WTC11 (cell line): ENCODE data around the gene ZMIZ1. TPM values are rescaled to one million over a fixed set of nuclear protein-coding genes. Genes with fewer than 3 reads are reported as not detected.

ENCODE experiments used
- ATAC-seq: fragments of 200-7000 bp; cut with Tn5 transposase; 2 replicates; pipeline ENCODE4 v1.10.0; 2021; ENCODE audit warnings: mild to moderate bottlenecking, moderate library complexity
- CTCF ChIA-PET: fragments of 300-600 bp; sonication (Branson Sonifier 250); formaldehyde crosslinking; loops from one replicate; lab custom pipeline; 2021; ENCODE audit warnings: antibody characterized with exemption; lab: Charles Lee
- POLR2A ChIA-PET: fragments of 350-600 bp; sonication (Branson Sonifier 250); formaldehyde crosslinking; loops from one replicate; lab custom pipeline; 2021; ENCODE audit warnings: antibody characterized with exemption; lab: Charles Lee
- DNase-seq: peaks from one replicate; pipeline ENCODE4 v3.0.0; 2021; ENCODE audit warnings: low spot score
- H3K27ac Mint-ChIP-seq: 2 replicates; pipeline ENCODE4 v1.8.0; 2021; ENCODE audit warnings: mixed read lengths
- H3K27me3 Mint-ChIP-seq: 2 replicates; pipeline ENCODE4 v1.8.0; 2021; ENCODE audit warnings: low read depth, mild to moderate bottlenecking, moderate library complexity, mixed read lengths
- H3K36me3 Mint-ChIP-seq: 2 replicates; pipeline ENCODE4 v1.8.0; 2021; ENCODE audit warnings: mixed read lengths
- H3K4me1 Mint-ChIP-seq: 2 replicates; pipeline ENCODE4 v1.8.0; 2022; ENCODE audit warnings: mixed read lengths
- H3K4me3 Mint-ChIP-seq: 2 replicates; pipeline ENCODE4 v1.8.0; 2021; ENCODE audit warnings: mild to moderate bottlenecking, moderate library complexity, mixed read lengths
- H3K9me3 Mint-ChIP-seq: 2 replicates; pipeline ENCODE4 v1.8.0; 2021; ENCODE audit warnings: mixed read lengths
- ATF1 ChIP-seq: sonication (generic); formaldehyde crosslinking; IDR thresholded peaks from 2 replicates; pipeline ENCODE4 v1.8.1; 2023; ENCODE audit warnings: mild to moderate bottlenecking, moderate library complexity, missing genetic modification reagents
- CREM ChIP-seq: sonication (generic); formaldehyde crosslinking; IDR thresholded peaks from 2 replicates; pipeline ENCODE4 v1.8.1; 2022; ENCODE audit warnings: mild to moderate bottlenecking, missing genetic modification reagents, moderate library complexity
- FOXJ3 ChIP-seq: sonication (generic); formaldehyde crosslinking; IDR thresholded peaks from 2 replicates; pipeline ENCODE4 v1.9.0; 2021; ENCODE audit warnings: missing genetic modification reagents, mild to moderate bottlenecking, borderline replicate concordance
- FOXK1 ChIP-seq: sonication (generic); formaldehyde crosslinking; IDR thresholded peaks from 2 replicates; pipeline ENCODE4 v1.8.0; 2022; ENCODE audit warnings: mild to moderate bottlenecking, moderate library complexity, missing genetic modification reagents
- NFYB ChIP-seq: sonication (generic); formaldehyde crosslinking; conservative IDR thresholded peaks from 2 replicates; pipeline ENCODE4 v1.8.0; 2022; ENCODE audit warnings: low read depth, missing genetic modification reagents
- PRRX2 ChIP-seq: fragments of 250-450 bp; sonication (Bioruptor Pico); IDR thresholded peaks from 2 replicates; pipeline ENCODE4 v1.8.0; 2021; ENCODE audit warnings: mild to moderate bottlenecking
- TCF7 ChIP-seq: sonication (generic); formaldehyde crosslinking; IDR thresholded peaks from 2 replicates; pipeline ENCODE4 v1.8.0; 2022; ENCODE audit warnings: mild to moderate bottlenecking, low read depth, missing genetic modification reagents, moderate library complexity
- ZNF263 ChIP-seq: sonication (generic); formaldehyde crosslinking; IDR thresholded peaks from 2 replicates; pipeline ENCODE4 v1.8.1; 2022; ENCODE audit warnings: low read depth, mild to moderate bottlenecking, moderate library complexity, missing genetic modification reagents
- ZNF396 ChIP-seq: fragments of 250-450 bp; sonication (Bioruptor Pico); IDR thresholded peaks from 2 replicates; pipeline ENCODE4 v1.8.0; 2021; ENCODE audit warnings: mild to moderate bottlenecking, moderate library complexity, borderline replicate concordance
- ZNF423 ChIP-seq: fragments of 250-450 bp; sonication (Bioruptor Pico); IDR thresholded peaks from 2 replicates; pipeline ENCODE4 v2.1.2; 2022; ENCODE audit warnings: mild to moderate bottlenecking, moderate library complexity
- total RNA-seq: library from RNA; stranded (reverse); gene quantifications from 3 replicates; pipeline ENCODE4 v1.2.3, GENCODE V29; 2021
- TF ChIP-seq, protein P1 (sequence below): sonication (generic); formaldehyde crosslinking; IDR thresholded peaks from 2 replicates; pipeline ENCODE4 v1.8.0; 2023; ENCODE audit warnings: missing genetic modification reagents, mild to moderate bottlenecking, borderline replicate concordance
- TF ChIP-seq, protein P2 (sequence below): sonication (generic); formaldehyde crosslinking; conservative IDR thresholded peaks from 2 replicates; pipeline ENCODE4 v1.8.1; 2022; ENCODE audit warnings: mild to moderate bottlenecking, missing genetic modification reagents
- TF ChIP-seq, protein P3 (sequence below): sonication (generic); formaldehyde crosslinking; IDR thresholded peaks from 2 replicates; pipeline ENCODE4 v1.8.0; 2022; ENCODE audit warnings: mild to moderate bottlenecking, missing genetic modification reagents
- TF ChIP-seq, protein P4 (sequence below): fragments of 250-450 bp; sonication (Bioruptor Pico); conservative IDR thresholded peaks from 2 replicates; pipeline ENCODE4 v1.9.0; 2021; ENCODE audit warnings: mild to moderate bottlenecking
- TF ChIP-seq, protein P5 (sequence below): sonication (generic); formaldehyde crosslinking; IDR thresholded peaks from 2 replicates; pipeline ENCODE4 v1.8.1; 2022; ENCODE audit warnings: mild to moderate bottlenecking, moderate library complexity, missing genetic modification reagents
- TF ChIP-seq, protein P6 (sequence below): fragments of 250-450 bp; sonication (Bioruptor Pico); IDR thresholded peaks from 2 replicates; pipeline ENCODE4 v1.9.0; 2021; ENCODE audit warnings: mild to moderate bottlenecking, borderline replicate concordance

Gene ZMIZ1
- total RNA-seq, 1 experiment from 2014 or later, result 44.4 TPM

DNA sequence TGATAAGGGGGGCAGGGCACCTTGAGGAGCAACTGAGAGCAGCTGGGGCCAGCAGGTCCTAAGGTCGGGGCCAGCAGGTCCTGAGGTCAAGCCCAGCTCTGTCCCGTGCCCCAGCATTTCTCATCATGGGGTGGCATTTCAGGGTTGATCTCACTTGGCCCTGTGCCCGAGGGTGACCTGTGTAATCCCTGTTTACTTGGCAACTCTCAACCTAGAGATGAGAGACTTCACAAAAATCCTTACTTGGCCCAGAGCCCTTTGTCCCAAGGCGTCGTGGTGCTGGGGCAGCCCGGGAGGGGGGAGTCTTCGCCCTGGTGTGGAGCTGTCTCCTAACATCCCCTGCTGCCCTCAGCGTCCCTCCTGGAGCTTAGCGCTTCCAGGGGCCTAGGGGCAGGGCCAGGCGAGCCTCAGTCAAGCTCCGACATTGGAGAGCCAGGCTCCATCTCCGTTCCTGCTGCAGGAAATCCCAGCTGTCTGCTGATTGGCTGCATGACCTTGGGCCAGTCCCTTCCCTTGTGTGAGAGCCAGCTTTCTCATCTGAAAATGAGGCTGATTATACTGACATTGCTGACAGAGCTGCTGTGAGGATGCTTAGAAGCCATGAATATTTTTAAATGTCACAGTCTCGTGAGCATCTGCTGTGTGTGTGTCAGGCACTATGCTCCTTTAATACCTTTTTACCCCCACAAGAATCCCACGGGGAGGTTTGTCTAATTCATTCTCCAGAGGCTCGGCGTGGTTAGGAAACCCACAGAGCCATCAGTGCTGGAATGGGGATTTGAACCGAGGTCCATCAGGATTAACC lies 94.3 kb downstream of the ZMIZ1 start (continued):
- TF ChIP-seq, protein P1, sequence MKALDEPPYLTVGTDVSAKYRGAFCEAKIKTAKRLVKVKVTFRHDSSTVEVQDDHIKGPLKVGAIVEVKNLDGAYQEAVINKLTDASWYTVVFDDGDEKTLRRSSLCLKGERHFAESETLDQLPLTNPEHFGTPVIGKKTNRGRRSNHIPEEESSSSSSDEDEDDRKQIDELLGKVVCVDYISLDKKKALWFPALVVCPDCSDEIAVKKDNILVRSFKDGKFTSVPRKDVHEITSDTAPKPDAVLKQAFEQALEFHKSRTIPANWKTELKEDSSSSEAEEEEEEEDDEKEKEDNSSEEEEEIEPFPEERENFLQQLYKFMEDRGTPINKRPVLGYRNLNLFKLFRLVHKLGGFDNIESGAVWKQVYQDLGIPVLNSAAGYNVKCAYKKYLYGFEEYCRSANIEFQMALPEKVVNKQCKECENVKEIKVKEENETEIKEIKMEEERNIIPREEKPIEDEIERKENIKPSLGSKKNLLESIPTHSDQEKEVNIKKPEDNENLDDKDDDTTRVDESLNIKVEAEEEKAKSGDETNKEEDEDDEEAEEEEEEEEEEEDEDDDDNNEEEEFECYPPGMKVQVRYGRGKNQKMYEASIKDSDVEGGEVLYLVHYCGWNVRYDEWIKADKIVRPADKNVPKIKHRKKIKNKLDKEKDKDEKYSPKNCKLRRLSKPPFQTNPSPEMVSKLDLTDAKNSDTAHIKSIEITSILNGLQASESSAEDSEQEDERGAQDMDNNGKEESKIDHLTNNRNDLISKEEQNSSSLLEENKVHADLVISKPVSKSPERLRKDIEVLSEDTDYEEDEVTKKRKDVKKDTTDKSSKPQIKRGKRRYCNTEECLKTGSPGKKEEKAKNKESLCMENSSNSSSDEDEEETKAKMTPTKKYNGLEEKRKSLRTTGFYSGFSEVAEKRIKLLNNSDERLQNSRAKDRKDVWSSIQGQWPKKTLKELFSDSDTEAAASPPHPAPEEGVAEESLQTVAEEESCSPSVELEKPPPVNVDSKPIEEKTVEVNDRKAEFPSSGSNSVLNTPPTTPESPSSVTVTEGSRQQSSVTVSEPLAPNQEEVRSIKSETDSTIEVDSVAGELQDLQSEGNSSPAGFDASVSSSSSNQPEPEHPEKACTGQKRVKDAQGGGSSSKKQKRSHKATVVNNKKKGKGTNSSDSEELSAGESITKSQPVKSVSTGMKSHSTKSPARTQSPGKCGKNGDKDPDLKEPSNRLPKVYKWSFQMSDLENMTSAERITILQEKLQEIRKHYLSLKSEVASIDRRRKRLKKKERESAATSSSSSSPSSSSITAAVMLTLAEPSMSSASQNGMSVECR (CRISPR knock-in tag), result no peak
- TF ChIP-seq, protein P2, sequence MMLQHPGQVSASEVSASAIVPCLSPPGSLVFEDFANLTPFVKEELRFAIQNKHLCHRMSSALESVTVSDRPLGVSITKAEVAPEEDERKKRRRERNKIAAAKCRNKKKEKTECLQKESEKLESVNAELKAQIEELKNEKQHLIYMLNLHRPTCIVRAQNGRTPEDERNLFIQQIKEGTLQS (CRISPR knock-in tag), result no peak
- no peak for TF ChIP-seq PRRX2 (CRISPR knock-in tag)
- TF ChIP-seq, protein P3, sequence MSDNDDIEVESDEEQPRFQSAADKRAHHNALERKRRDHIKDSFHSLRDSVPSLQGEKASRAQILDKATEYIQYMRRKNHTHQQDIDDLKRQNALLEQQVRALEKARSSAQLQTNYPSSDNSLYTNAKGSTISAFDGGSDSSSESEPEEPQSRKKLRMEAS (CRISPR knock-in tag), result no peak
- TF ChIP-seq, protein P4, sequence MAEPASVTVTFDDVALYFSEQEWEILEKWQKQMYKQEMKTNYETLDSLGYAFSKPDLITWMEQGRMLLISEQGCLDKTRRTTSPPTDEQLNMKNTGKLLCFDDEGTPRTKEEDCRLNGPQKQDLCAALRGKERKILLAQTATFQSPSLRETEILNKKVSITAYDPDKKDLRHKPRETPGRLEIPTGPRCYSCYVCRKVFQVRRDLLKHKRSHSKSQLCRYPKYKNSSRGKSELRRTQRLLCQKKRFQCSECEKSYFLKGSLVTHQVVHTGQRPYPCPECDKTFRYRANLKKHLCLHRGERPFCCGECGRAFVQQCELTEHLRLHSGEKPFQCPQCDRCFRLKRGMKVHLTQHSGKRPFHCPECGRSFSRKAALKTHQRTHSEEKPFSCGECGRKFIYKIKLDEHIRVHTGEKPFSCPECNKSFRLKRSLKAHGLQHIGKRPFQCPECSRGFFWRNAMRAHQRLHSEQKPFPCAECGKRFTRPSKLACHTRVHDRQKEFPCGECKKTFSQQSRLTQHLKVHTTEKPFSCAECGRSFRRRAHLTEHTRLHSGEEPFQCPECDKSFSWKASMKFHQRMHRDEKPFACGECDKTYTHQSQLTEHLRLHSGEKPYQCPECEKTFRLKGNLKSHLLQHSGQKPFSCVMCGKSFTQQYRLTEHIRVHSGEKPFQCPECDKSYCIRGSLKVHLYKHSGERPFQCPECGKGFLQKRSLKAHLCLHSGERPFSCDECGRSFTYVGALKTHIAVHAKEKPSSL (CRISPR knock-in tag), result no peak
- no peak for TF ChIP-seq CREM (CRISPR knock-in tag)
- TF ChIP-seq ZNF396 (CRISPR knock-in tag), result no peak
- no peak for TF ChIP-seq NFYB (CRISPR knock-in tag)

DNA sequence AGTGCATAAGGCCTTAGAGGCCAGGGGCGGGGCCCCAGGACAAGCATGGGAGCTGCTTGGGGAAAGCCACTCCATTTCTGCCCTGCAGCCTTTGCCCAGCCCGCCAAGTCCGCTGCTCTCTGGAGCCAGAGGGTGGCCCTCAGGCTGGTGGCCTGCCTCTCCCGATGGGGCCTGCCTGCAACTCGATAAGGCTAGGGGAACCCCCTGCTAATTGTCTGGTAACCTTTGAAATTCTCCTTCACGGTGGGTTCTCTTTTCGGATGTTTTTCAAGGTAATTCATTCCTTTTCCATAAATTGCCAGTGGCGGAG lies 94.9 kb downstream of the ZMIZ1 start:
- no peak overlapping the region for H3K27ac Mint-ChIP-seq
- POLR2A ChIA-PET, result no interaction called here
- H3K36me3 Mint-ChIP-seq, result no peaks in the 10 kb centered on the region
- no peaks in the 10 kb centered on the region for H3K9me3 Mint-ChIP-seq
- no peak for DNase-seq
- no peak overlapping the region for H3K4me3 Mint-ChIP-seq
- no peak for ATAC-seq
- H3K27me3 Mint-ChIP-seq, result no peaks in the 10 kb centered on the region
- H3K4me1 Mint-ChIP-seq, result peaks cover 49% of the 10 kb centered on the region
- CTCF ChIA-PET, result interaction anchor here (1.1 to 1.3 kb wide), 2 partner anchors 21 to 31 kb away, joined by 4 read pairs; no protein-coding TSS in a partner anchor
- no peak for TF ChIP-seq ZNF423
- TF ChIP-seq, protein P5, sequence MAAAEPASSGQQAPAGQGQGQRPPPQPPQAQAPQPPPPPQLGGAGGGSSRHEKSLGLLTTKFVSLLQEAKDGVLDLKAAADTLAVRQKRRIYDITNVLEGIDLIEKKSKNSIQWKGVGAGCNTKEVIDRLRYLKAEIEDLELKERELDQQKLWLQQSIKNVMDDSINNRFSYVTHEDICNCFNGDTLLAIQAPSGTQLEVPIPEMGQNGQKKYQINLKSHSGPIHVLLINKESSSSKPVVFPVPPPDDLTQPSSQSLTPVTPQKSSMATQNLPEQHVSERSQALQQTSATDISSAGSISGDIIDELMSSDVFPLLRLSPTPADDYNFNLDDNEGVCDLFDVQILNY (CRISPR knock-in tag), result no peak
- TF ChIP-seq, protein P6, sequence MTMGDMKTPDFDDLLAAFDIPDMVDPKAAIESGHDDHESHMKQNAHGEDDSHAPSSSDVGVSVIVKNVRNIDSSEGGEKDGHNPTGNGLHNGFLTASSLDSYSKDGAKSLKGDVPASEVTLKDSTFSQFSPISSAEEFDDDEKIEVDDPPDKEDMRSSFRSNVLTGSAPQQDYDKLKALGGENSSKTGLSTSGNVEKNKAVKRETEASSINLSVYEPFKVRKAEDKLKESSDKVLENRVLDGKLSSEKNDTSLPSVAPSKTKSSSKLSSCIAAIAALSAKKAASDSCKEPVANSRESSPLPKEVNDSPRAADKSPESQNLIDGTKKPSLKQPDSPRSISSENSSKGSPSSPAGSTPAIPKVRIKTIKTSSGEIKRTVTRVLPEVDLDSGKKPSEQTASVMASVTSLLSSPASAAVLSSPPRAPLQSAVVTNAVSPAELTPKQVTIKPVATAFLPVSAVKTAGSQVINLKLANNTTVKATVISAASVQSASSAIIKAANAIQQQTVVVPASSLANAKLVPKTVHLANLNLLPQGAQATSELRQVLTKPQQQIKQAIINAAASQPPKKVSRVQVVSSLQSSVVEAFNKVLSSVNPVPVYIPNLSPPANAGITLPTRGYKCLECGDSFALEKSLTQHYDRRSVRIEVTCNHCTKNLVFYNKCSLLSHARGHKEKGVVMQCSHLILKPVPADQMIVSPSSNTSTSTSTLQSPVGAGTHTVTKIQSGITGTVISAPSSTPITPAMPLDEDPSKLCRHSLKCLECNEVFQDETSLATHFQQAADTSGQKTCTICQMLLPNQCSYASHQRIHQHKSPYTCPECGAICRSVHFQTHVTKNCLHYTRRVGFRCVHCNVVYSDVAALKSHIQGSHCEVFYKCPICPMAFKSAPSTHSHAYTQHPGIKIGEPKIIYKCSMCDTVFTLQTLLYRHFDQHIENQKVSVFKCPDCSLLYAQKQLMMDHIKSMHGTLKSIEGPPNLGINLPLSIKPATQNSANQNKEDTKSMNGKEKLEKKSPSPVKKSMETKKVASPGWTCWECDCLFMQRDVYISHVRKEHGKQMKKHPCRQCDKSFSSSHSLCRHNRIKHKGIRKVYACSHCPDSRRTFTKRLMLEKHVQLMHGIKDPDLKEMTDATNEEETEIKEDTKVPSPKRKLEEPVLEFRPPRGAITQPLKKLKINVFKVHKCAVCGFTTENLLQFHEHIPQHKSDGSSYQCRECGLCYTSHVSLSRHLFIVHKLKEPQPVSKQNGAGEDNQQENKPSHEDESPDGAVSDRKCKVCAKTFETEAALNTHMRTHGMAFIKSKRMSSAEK (CRISPR knock-in tag), result no peak
- no peak for TF ChIP-seq FOXJ3 (CRISPR knock-in tag)
- TF ChIP-seq TCF7 (CRISPR knock-in tag), result no peak
- TF ChIP-seq ATF1 (CRISPR knock-in tag), result no peak
- no peak for TF ChIP-seq FOXK1
- TF ChIP-seq CREM (CRISPR knock-in tag), result no peak
- TF ChIP-seq, protein P3 (CRISPR knock-in tag), result no peak
- no peak for TF ChIP-seq ZNF263 (CRISPR knock-in tag)
